Type B pancreatic cell (in vitro differentiated cells): ENCODE measurements around the gene NUSAP1. TPM values are rescaled to one million over a fixed set of nuclear protein-coding genes. Genes with fewer than 3 reads are reported as not detected.
A peak's percentile ranks its signal among the peaks of the same experiment; 100 is the strongest.

Experiments used
- DNase-seq: peaks from one replicate; pipeline ENCODE4 v3.0.0; 2021; ENCODE audit warnings: mixed read lengths; ENCODE audit not compliant: unreplicated experiment; ENCODE audit errors: extremely low spot score
- H3K27ac Mint-ChIP-seq: 2 replicates; pipeline ENCODE4 v1.8.0; 2021; ENCODE audit warnings: mild to moderate bottlenecking, mixed read lengths
- H3K27me3 Mint-ChIP-seq: 2 replicates; pipeline ENCODE4 v1.8.0; 2021; ENCODE audit warnings: mixed read lengths
- H3K36me3 Mint-ChIP-seq: 2 replicates; pipeline ENCODE4 v1.8.0; 2021; ENCODE audit warnings: mixed read lengths
- H3K4me1 Mint-ChIP-seq: one replicate; pipeline ENCODE4 v1.8.0; 2021; ENCODE audit warnings: mixed read lengths; ENCODE audit not compliant: unreplicated experiment
- H3K4me3 Mint-ChIP-seq: 2 replicates; pipeline ENCODE4 v1.8.0; 2021; ENCODE audit warnings: mild to moderate bottlenecking, mixed read lengths
- H3K9me3 Mint-ChIP-seq: 2 replicates; pipeline ENCODE4 v1.8.0; 2021; ENCODE audit warnings: mixed read lengths
- total RNA-seq: library from RNA; stranded (reverse); gene quantifications from 2 replicates; pipeline ENCODE4 v1.2.1, GENCODE V29; 2021; ENCODE audit warnings: low replicate concordance
- TF ChIP-seq, protein P1 (sequence below): fragments of 200-600 bp; sonication (generic); conservative IDR thresholded peaks from 2 replicates; pipeline ENCODE4 v1.5.0; 2021; ENCODE audit warnings: antibody characterized with exemption, mild to moderate bottlenecking

NUSAP1 gene
- total RNA-seq, 1 donor from 2014 or later, result 113 TPM

DNA sequence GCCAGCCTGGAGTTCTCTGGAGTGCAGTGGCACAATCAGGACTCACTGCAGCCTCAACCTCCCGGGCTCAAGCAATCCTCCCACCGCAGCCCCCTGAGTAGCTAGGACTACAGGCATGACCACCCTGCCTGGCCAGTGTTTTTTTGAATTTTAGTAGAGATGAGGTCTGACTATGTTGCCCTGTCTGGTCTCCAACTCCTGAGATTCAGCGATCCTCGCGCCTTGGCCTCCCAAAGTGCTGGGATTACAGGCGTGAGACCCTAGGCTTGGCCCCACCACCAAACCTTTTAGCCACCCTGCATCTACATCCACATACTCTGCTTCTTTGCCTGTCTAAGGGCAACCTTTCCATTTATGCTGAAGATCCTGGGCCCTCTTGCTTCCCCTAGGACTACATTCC, 4.4 kb downstream of the NUSAP1 start:
- peaks cover 13% of the 10 kb centered on the region for H3K4me1 Mint-ChIP-seq
- no peak for DNase-seq
- no peak overlapping the region for H3K27ac Mint-ChIP-seq
- H3K27me3 Mint-ChIP-seq, result no peaks in the 10 kb centered on the region
- no peaks in the 10 kb centered on the region for H3K9me3 Mint-ChIP-seq
- no peak overlapping the region for H3K4me3 Mint-ChIP-seq
- TF ChIP-seq, protein P1, sequence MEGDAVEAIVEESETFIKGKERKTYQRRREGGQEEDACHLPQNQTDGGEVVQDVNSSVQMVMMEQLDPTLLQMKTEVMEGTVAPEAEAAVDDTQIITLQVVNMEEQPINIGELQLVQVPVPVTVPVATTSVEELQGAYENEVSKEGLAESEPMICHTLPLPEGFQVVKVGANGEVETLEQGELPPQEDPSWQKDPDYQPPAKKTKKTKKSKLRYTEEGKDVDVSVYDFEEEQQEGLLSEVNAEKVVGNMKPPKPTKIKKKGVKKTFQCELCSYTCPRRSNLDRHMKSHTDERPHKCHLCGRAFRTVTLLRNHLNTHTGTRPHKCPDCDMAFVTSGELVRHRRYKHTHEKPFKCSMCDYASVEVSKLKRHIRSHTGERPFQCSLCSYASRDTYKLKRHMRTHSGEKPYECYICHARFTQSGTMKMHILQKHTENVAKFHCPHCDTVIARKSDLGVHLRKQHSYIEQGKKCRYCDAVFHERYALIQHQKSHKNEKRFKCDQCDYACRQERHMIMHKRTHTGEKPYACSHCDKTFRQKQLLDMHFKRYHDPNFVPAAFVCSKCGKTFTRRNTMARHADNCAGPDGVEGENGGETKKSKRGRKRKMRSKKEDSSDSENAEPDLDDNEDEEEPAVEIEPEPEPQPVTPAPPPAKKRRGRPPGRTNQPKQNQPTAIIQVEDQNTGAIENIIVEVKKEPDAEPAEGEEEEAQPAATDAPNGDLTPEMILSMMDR, result no peak
- peaks cover 18% of the 10 kb centered on the region for H3K36me3 Mint-ChIP-seq

DNA sequence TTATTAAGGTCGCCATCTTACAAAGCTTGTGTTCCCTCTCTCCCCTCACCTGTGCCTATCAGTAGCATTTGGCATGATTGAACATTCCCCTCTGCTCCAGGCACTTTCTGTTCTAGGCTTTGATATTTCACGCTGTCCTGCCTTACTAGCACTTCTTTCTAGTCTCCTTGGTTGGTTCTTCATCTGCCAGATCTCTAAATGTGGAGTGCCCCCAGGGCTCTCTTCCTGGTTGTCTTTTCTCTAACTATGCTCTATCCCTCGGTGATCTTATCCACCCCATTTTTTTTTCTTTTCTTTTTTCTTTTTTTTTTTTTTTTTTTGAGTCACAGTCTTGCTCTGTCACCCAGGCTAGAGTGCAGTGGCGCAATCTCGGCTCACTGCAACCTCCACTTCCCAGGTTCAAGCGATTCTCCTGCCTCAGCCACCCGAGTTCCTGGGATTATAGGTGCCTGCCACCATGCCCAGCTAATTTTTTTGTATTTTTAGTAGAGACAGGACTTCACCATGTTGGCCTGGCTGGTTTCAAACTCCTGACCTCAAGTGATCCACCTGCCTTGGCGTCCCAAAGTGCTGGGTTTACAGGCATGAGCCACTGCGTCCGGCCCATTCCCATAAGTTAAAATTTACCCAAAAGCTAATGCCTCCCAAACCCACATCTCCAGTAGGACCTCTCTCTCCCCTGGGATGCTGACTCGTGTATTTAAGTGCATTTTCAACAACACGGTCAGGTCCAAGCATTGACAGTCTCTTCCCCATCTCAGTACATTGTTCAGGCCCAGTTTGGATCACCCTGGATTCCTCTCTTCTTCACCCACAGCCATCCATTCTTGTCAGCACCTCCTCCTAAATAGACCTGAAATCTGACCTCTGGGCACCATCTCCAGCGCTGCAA, 5.2 kb downstream of the NUSAP1 start:
- H3K4me1 Mint-ChIP-seq, result peaks cover 10% of the 10 kb centered on the region
- H3K27ac Mint-ChIP-seq, result peak overlapping the region; percentile 68
- no peak for DNase-seq
- H3K27me3 Mint-ChIP-seq, result no peaks in the 10 kb centered on the region
- TF ChIP-seq, protein P1, result no peak
- H3K9me3 Mint-ChIP-seq, result no peaks in the 10 kb centered on the region
- peak overlapping the region; percentile 18 for H3K4me3 Mint-ChIP-seq
- H3K36me3 Mint-ChIP-seq, result peaks cover 22% of the 10 kb centered on the region

DNA sequence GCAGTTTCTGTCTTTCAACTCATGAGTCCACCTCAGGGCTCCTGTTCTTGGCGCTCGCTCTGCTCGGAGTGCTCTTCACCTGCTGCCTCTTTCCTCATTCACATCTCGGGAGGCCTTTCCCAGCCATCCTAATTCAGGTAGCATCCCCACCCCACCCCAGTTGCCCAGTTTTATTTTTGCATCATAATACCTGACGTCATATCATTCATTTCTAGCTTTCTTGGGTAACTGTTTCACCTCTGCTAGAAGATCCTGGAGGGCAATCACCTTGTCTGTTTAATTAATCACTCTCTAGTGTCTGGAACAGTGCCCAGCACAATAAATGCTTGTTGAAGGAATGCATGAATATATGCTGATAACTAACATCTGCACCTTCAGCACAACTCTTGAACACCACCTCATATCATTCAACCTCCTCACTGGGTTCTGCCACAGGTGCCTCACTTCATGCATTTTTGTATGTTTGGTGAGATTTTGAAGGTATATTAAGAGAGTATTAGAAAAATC, 7.6 kb downstream of the NUSAP1 start:
- Mint-ChIP-seq H3K4me1 (peaks cover 5% of the 10 kb centered on the region), H3K27me3 (no peaks in the 10 kb centered on the region), H3K36me3 (peaks cover 25% of the 10 kb centered on the region)

DNA sequence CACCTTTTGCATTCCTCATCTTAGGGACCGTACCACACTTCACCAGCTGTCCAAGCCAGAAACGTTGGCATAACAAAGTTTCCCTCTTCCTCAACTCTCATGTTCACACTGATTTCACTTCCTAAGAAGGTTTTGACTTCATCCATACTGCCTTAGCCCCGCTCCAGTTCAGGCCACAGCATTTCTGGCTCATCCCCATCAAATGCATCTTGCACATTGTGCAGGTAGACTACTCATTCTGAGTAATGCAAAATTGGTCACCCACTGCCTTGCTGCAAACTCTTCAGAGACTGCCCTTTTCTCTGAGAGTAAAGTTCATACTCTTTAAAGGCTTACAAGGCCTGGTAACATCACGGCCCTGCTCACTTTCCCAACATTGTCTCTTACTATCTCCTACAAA, 8.8 kb downstream of the NUSAP1 start:
- Mint-ChIP-seq H3K27ac (no peak overlapping the region), H3K36me3 (peaks cover 30% of the 10 kb centered on the region), H3K4me1 (peaks cover 5% of the 10 kb centered on the region), H3K4me3 (no peak overlapping the region), H3K27me3 (no peaks in the 10 kb centered on the region), H3K9me3 (no peaks in the 10 kb centered on the region)
- no peak for DNase-seq
- TF ChIP-seq, protein P1, result no peak

More for the DNA sequence above, 7.6 kb downstream of the NUSAP1 start:
- no peaks in the 10 kb centered on the region for H3K9me3 Mint-ChIP-seq
- H3K4me3 Mint-ChIP-seq, result no peak overlapping the region
- no peak for DNase-seq
- H3K27ac Mint-ChIP-seq, result peak overlapping the region; percentile 29
- TF ChIP-seq, protein P1, result no peak

DNA sequence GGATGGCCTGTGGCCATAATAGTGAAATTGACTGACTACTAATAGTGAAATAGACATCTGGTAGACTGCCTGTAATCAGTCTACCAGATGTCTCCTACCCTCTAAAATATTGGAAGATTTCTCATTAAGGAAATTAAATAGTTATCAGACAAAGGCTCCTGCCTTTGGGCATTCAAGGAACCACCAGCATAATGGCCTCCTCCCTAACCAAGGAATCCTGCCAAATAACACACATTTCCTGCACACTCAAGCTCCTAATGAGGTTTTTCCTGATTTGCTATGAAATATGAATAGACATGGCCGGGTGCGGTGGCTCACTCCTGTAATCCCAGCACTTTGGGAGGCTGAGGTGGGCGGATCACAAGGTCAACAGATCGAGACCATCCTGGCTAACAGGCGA, 14.6 kb downstream of the NUSAP1 start:
- TF ChIP-seq, protein P1, result no peak
- no peaks in the 10 kb centered on the region for H3K4me1 Mint-ChIP-seq
- peaks cover 20% of the 10 kb centered on the region for H3K36me3 Mint-ChIP-seq
- H3K4me3 Mint-ChIP-seq, result no peak overlapping the region
- H3K27ac Mint-ChIP-seq, result no peak overlapping the region
- no peaks in the 10 kb centered on the region for H3K9me3 Mint-ChIP-seq
- no peaks in the 10 kb centered on the region for H3K27me3 Mint-ChIP-seq
- DNase-seq, result no peak
